OCI-LY3 (cell line): ENCODE data around the gene HAPLN3.
A peak's percentile ranks its signal among the peaks of the same experiment; 100 is the strongest.

Source experiments
- H2AFZ ChIP-seq: fragments of 200-600, 300-600 bp; shearing (Covaris generic); 2 replicates; pipeline ENCODE4 v1.6.0; 2014; ENCODE audit warnings: antibody characterized with exemption, low read depth, low read length
- H3K27ac ChIP-seq: fragments of 200-600, 300-600 bp; sonication (generic); 2 replicates; pipeline ENCODE4 v1.5.1; 2014; ENCODE audit warnings: mild to moderate bottlenecking, low read length, moderate library complexity, mixed read lengths
- H3K27me3 ChIP-seq: fragments of 200-600, 300-600 bp; sonication (generic); 2 replicates; pipeline ENCODE4 v1.6.1; 2014; ENCODE audit warnings: low read depth, low read length, mixed read lengths
- H3K36me3 ChIP-seq: fragments of 200-600, 300-600 bp; sonication (generic); replicated peaks from 2 replicates; pipeline ENCODE3; 2014; ENCODE audit warnings: low read depth, low read length, mixed read lengths
- H3K4me1 ChIP-seq: fragments of 300-600, 200-600 bp; sonication (generic); 2 replicates; pipeline ENCODE4 v1.6.1; 2014; ENCODE audit warnings: low read length, mixed read lengths
- H3K4me2 ChIP-seq: fragments of 200-600, 300-600 bp; sonication (generic); 2 replicates; pipeline ENCODE4 v1.6.1; 2014; ENCODE audit warnings: low read length, mixed read lengths
- H3K4me3 ChIP-seq: fragments of 300-600, 200-600 bp; sonication (generic); 2 replicates; pipeline ENCODE4 v1.5.1; 2014; ENCODE audit warnings: antibody characterized with exemption, mild to moderate bottlenecking, low read length, moderate library complexity
- H3K79me2 ChIP-seq: fragments of 300-600, 200-600 bp; shearing (Covaris generic); 2 replicates; pipeline ENCODE4 v1.6.1; 2014; ENCODE audit warnings: mild to moderate bottlenecking, low read length, mixed read lengths
- H3K9ac ChIP-seq: fragments of 300-600, 200-600 bp; shearing (Covaris generic); 2 replicates; pipeline ENCODE4 v1.6.0; 2014; ENCODE audit warnings: mild to moderate bottlenecking, low read length, moderate library complexity
- H3K9me3 ChIP-seq: fragments of 200-600, 300-600 bp; shearing (Covaris generic); 2 replicates; pipeline ENCODE4 v1.6.1; 2014; ENCODE audit warnings: low read length, mixed read lengths; ENCODE audit not compliant: insufficient read depth
- H4K20me1 ChIP-seq: fragments of 200-600, 300-600 bp; sonication (generic); 2 replicates; pipeline ENCODE4 v1.6.1; 2016; ENCODE audit warnings: low read length, mixed read lengths; ENCODE audit not compliant: insufficient read depth
- CTCF ChIP-seq: fragments of 200-600, 300-600 bp; sonication (generic); IDR thresholded peaks from 2 replicates; pipeline ENCODE4 v1.5.1; 2014; ENCODE audit warnings: antibody characterized with exemption, low read length, low read depth
- EZH2phosphoT487 ChIP-seq: fragments of 200-600 bp; shearing (Covaris generic); IDR thresholded peaks from 2 replicates; pipeline ENCODE4 v1.6.1; 2018; ENCODE audit warnings: antibody characterized with exemption, mixed run types, low read depth

Gene HAPLN3

GRCh38 chr15:88904257-88904623, 8.9 kb upstream of the HAPLN3 start:
- Histone ChIP-seq H3K9me3 (no peaks in the 10 kb centered on the region), H3K4me2 (0 out of 2 replicates have a peak overlapping the region, but pooled peaks have one; percentile 48), H3K4me1 (peaks cover 5% of the 10 kb centered on the region), H4K20me1 (no peaks in the 10 kb centered on the region), H3K79me2 (no peaks in the 10 kb centered on the region), H3K36me3 (no peaks in the 10 kb centered on the region), H3K27ac (no peak overlapping the region), H3K9ac (no peak overlapping the region), H3K27me3 (no peaks in the 10 kb centered on the region), H3K4me3 (no peak overlapping the region), H2AFZ (no peak overlapping the region; the same call in 1 of the 2 replicates)
- TF ChIP-seq CTCF (no peak), EZH2phosphoT487 (no peak)

- no peaks in the 10 kb centered on the region for H3K9me3 ChIP-seq
- peaks cover 5% of the 10 kb centered on the region for H3K4me1 ChIP-seq
- no peak overlapping the region for H3K4me3 ChIP-seq
- no peak overlapping the region for H3K27ac ChIP-seq
- H3K4me2 ChIP-seq, result no peak overlapping the region
- no peak overlapping the region for H2AFZ ChIP-seq
- H3K79me2 ChIP-seq, result no peaks in the 10 kb centered on the region
- TF ChIP-seq CTCF, result no peak
- TF ChIP-seq EZH2phosphoT487, result no peak
- H3K36me3 ChIP-seq, result no peaks in the 10 kb centered on the region
- H3K9ac ChIP-seq, result no peak overlapping the region
- no peaks in the 10 kb centered on the region for H4K20me1 ChIP-seq
- no peaks in the 10 kb centered on the region for H3K27me3 ChIP-seq
Measured at GRCh38 chr15:88902846-88903245, 7.5 kb upstream of the HAPLN3 start.

- no peak overlapping the region for H3K4me3 ChIP-seq
- no peak for TF ChIP-seq EZH2phosphoT487
- no peak overlapping the region for H2AFZ ChIP-seq
- no peak overlapping the region for H3K4me2 ChIP-seq
- H3K79me2 ChIP-seq, result no peaks in the 10 kb centered on the region
- peaks cover 5% of the 10 kb centered on the region for H3K4me1 ChIP-seq
- no peak overlapping the region for H3K9ac ChIP-seq
- no peaks in the 10 kb centered on the region for H3K36me3 ChIP-seq
- H3K27me3 ChIP-seq, result no peaks in the 10 kb centered on the region
- no peaks in the 10 kb centered on the region for H4K20me1 ChIP-seq
- H3K27ac ChIP-seq, result no peak overlapping the region
- H3K9me3 ChIP-seq, result no peaks in the 10 kb centered on the region
Measured at GRCh38 chr15:88902221-88902835, 7.0 kb upstream of the HAPLN3 start.

- no peak overlapping the region for H3K27ac ChIP-seq
- no peaks in the 10 kb centered on the region for H3K27me3 ChIP-seq
- H3K79me2 ChIP-seq, result no peaks in the 10 kb centered on the region
- H3K4me2 ChIP-seq, result no peak overlapping the region
- H3K4me3 ChIP-seq, result no peak overlapping the region
- H4K20me1 ChIP-seq, result no peaks in the 10 kb centered on the region
- H3K9ac ChIP-seq, result no peak overlapping the region
- H3K9me3 ChIP-seq, result no peaks in the 10 kb centered on the region
- H2AFZ ChIP-seq, result no peak overlapping the region
- peaks cover 7% of the 10 kb centered on the region for H3K4me1 ChIP-seq
- no peak for TF ChIP-seq CTCF
- no peak for TF ChIP-seq EZH2phosphoT487
- no peaks in the 10 kb centered on the region for H3K36me3 ChIP-seq
Measured at GRCh38 chr15:88901508-88902220, 6.3 kb upstream of the HAPLN3 start.
